Stimulated activated CD4-positive, alpha-beta T cell treated with anti-CD3 and anti-CD28 coated beads, Interleukin-15, amount 100 ng/mL, for 1 hour (primary cell): ENCODE measurements around the gene ACO1.

Experiments
- DNase-seq, 2 donors: peaks; one replicate each; pipeline ENCODE4 v3.0.0-alpha.2; 2020; ENCODE audit warnings: low read depth in 1 of 2, low spot score in 1 of 2

ACO1 gene

DNA sequence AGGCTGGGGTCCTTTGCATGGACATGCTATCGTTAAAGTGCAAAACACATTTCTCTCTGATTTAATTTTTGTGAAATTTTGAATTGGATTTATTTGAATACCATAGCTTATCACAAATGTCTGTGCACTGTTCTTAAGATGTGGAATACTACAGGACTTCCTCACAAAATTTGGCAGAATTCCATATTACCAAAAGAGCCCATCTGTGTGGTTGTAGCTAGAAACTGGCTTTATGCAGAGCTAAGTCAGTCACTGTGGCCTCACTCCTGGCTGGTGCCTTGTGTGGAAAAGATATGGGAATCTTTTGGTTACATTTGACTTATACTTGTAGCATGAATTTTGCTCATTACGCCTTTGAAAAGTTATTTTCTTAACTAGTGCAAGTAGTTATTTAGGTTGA is 35.5 kb downstream of the ACO1 start:
- no peak for DNase-seq

DNA sequence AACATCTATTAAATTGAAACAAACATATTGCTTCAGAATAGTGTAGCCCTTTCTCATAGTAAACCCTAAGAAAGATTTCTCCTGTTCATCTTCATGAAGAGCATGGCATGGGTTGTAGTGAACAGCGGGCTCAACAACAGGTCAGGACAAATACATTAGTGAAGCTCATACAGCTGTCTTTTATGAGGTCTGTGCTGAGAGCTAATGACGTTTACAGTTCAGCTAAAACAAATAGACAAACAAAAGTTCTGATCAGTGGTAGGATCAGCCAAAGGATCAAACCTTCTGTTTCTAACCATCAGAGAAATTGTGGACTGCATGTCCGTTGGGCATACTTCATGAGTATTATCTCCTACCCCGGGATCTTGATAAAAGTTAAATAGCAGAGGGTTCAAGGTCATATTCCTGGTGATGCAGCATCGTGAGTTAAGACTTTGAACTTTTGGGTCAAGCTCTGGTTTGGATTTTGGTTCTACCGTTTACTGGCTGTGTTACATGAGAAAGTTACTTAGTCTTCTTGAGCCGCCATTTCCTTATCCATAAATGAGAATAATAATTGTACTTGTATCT is 37.9 kb downstream of the ACO1 start:
- DNase-seq = no peak

DNA sequence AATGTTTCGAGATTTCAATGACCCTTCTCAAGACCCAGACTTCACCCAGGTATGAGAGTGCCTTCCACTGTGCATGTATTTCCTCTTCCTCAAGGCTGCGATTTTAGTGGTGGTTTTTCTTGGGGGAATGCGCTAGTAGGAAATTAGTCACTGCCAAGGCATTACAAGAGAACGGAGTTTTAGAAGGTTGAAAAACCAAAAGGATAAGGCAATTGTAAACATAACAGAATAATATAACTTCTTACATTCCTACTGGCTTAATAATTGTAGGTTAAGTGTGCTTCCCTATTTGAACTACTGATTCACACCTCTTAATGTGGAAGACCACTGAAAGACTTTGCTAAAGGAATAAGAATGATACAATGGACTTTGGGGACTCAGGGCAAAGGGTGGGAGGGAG is 38.9 kb downstream of the ACO1 start:
- DNase-seq = no peak

DNA sequence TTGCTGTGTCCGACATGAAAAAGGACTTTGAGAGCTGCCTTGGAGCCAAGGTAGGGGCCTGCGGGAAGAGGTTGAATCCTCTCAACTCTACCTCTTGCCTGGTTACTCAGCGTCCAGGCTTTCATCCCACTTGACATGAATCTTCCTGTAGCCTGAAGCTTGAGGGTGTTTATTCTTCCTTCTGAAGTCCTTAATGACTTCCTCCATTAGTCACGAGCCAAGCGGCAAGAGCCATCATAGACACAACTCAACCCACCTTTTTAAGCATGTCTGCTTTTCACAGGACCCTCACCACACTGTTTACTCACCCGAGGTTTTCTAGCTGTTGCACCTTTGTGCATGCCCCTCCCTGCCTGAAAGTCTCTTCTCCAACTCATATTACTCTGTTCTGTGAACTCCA is 40.2 kb downstream of the ACO1 start:
- no peak for DNase-seq

DNA sequence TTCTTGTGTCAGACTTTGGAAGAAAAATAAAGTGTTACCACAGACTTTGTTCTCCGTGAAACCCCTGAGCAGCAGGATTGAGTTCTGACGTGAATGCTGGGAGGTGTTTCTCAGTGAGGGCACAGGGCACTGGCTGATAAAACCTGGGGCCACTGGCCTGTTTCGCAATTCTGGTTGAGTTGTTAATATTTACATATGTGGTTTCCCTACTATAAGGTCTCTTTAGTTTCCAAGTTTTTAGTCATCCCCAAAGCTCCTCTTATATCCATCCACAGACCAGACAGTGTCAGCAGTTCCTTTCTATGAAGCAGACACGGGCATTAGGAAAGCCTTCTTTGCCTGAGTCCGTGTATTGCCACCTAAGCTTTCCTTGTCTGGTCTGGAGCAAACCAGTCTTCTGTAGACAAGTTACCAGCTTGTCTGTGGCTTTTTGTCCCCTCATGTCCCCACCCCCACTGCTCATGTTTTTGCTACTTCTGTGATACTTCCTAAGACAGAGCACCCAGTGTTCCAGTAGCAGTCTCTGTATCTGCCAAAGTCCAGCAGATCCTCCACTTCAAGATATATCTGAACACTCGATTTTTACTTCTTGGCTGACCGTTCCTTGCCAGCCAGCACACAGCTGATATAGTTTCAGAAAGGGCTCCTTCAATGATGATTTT is 42.0 kb downstream of the ACO1 start:
- DNase-seq = no peak

DNA sequence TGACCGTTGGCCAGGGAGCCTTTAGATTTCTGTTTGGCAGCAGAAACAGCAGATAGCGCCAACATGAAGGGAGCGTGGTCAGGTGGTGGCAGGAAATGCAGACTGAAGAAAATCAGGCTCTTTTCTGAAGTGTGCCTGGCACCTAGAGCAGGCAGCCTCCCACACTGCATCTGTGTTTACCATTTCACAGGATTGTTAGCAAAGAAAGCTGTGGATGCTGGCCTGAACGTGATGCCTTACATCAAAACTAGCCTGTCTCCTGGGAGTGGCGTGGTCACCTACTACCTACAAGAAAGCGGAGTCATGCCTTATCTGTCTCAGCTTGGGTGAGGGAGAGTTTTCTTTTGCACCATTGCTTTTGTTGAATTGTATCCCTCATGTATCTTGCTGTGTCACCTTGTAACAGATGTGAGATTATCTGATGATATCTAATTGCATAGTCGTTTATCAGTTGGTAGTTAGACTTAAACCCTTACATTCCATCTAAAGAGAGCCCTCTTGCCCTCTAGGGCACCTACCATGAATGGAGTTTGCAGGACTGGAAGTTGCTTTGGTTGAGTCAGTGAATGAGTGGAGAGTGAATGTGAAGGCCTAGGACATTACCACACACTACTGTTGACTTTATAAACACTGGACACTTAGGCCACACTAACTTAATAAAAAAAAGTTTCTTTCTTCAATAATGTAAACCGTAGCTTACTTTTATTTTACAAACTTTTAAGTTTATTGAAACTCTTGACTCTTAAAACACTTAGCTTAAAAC is 42.8 kb downstream of the ACO1 start:
- DNase-seq = no peak

DNA sequence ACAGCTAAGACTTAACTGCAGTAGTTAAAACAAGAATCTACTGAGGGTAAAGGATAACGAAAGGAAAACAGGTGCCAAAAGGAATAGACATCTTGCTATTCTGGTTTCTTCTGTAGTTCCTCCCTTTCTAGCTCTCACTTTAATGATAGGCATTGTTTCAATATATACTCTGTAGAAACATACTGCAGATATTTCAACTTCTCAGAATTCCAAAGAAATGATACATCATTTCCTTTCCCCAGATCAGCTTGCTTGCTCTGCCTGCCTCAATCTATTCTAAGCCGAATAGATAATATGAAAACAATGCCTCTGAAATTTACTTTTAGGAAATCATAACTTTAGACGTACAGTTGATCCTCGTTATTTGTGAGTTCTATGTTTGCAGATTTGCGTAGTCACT is 46.3 kb downstream of the ACO1 start:
- no peak for DNase-seq

DNA sequence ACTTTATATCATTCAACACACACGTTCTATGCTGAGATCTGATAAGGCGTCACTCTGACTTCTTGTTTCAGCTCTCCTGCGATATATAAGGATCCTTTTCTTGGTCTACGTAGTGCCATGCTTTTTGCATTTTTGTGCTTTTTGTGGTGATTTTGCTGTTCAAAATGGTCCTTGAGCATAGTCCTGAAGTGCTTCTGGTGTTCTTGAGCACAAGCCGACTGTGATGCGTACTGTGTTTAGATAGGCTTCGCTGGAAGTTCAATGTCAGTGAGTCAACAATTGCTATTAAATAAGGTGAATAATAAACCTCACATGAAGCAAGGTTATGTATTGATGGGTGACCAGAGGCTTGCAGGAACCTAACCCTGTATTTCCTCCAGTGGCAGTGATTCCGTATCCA is 46.8 kb downstream of the ACO1 start:
- DNase-seq = no peak

DNA sequence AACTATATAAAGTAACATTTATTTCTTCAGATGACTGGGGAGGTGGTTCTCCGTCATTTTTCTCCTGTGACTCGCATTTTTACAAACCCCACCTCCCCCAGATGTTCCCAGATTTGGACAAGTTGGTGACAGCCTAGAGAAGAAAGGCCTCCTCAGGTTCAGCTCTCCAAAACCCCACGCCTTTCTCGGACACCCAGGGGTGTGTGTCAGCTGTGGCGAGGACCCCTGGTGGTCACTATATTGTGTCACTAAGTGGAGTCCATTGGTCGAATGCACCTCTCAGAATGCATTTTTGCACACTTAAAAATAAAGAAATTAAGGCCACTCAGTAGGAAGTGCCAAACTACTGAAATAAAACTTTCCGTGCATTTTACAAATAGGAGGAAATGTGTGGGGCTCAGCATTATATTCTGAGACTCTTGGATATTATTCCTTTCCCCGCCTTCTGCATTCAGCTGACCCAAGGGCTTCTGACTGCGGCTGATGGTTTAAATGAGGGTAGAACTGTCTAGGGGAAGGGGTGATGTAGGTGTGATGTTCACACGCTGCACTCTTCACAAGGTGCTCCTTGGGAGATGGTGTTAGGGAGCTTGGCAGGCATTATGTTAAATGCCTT is 47.6 kb downstream of the ACO1 start:
- no peak for DNase-seq

DNA sequence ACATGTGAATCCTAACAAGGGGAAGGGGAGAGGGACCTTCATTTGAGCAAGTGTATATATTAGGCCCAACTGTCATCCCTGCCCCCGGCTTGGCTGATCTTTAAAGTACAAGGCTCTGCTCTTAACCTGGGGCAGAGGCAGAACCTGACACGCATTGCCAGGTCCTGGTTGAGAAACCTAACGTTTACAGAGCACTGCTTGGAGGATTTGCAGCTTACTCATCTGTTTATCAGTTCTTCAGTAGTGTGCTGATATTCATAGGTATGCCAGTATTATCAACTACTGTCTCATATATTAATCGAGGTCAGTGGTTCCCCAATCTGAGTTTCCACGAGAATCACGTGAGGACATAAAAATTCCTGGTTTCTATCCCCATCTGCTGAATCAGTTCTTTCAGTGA is 50.4 kb downstream of the ACO1 start:
- no peak for DNase-seq

DNA sequence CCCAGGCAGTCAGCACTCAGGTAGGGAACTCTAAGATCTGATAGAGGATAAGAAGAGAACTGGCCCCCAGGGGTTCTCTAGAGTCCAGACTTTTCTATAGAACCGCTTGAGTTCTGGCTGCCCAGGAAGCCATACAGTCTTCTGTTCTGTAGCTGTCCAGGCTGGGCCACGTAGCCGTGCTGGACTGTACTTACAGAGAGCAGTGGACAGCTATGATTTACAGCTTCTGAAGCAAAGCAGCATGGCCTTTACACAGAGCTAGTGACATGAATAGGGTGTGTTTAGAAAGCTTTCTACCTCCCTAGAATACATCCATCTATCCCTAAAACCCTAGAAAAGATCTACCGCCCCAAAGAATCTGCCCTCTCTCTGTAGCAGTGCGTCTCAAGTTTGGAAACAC is 57.2 kb downstream of the ACO1 start:
- no peak for DNase-seq

DNA sequence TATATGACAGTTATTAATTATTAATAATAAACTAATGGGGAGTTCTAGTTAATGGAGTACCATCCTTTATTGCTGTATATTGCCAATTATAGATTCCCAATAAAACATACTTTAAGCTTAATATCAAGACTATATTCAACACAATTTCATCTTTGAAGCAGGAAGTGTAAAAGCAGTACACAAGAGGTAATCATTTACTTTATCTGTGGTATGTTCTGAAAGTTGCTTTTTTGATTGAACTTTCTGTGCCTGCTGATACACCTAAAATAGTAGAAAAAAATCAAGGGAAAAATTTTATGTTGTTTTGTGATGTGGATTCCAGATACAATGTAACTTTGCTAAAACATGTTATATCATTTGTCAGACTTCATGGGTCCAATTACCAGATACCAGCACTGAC is 58.0 kb downstream of the ACO1 start:
- no peak for DNase-seq

DNA sequence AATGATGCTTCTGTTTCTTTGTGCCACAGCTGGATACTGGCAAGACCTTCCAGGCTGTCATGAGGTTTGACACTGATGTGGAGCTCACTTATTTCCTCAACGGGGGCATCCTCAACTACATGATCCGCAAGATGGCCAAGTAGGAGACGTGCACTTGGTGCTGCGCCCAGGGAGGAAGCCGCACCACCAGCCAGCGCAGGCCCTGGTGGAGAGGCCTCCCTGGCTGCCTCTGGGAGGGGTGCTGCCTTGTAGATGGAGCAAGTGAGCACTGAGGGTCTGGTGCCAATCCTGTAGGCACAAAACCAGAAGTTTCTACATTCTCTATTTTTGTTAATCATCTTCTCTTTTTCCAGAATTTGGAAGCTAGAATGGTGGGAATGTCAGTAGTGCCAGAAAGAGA is 65.5 kb downstream of the ACO1 start:
- DNase-seq = no peak

DNA sequence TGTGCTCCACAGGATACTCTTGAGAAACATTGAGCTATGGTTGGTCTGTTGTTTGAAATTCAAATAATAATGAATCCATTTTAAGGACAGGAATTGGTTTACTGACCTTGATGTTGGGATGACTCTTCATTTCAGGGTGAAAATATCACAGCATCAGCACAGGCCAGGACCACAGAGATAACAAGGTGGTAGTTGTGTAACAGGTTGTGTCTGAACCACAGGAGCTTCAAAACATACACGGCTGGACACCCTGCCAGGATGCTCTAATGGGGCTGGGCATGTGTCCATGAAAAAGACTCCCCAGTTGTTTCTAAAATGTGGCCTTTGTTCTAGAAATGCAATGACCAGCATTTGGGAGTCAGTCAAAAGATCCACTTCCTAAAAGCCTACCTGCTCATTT is 69.8 kb downstream of the ACO1 start:
- no peak for DNase-seq

DNA sequence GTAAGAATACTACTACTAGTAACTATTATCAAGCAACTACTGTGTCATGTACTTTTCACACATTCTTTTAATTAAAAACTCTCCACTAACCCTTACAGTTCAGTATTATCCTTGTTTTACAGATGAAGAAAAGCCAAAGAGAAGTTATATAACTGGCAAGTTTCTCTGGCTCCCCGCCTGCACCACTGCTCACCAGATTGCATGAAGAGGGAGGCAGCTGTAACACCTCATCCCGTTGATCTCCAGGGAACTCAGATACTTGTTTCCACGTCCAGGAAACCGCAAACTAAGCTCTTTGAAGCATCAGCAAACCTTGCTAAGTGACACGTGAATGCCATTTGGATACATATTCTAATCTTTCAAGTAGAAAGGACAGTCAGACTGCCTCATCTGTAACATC is 71.3 kb downstream of the ACO1 start:
- no peak for DNase-seq

DNA sequence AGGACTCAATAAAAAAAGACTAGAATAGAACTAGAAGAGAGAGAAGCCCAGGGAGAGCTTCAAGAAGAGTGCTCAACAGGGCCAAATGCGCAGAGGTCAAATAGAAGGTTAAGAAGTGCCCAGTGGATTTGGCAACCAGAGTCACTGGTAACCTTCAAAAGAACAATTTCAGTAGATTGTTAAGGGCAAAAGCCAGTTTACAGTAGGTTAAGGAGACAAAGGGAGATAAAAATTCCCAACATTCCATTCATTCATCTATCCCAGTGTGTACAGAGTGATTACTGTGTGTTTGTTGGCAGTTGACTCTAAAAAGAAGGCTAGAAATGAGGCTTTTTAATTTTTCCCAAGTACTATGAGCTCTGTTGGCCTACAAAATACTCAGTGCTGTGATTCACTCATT is 72.1 kb downstream of the ACO1 start:
- DNase-seq = no peak

DNA sequence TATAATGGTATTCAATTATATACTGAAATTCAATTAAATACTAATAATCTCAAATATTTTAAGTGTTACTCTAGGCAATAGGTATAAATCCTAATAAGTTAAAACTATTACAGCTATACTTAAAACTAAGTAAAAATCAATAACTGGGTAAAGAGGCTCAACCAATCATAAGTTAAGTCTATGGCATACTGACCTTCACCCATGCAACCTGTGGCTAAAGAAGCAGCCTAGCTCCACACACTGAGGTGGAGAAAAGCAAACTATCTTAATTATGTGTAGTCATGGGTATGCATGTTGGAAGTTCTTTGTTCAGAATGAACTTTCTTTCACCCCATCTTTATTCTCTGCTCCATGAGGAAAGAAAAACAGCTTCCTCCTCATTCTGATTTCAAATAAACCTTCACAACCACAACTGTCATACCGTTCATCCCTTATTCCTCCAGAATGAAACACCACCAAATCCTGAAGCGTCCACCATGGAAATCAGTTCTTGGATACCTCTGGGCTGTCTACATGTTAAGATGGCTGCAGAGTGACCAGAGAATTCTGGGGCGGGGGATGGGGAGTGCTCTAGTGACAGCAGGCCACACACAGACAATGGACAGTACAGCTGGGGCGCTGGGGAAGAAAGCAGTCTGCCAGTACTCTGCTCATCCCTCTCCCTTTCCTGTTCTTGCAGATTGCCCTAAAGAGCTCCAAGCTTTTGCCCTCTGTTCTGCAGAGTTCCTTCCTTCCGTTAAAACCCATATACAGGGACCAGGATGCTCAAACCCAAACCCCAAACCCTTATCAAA is 79.3 kb downstream of the ACO1 start:
- DNase-seq = no peak

DNA sequence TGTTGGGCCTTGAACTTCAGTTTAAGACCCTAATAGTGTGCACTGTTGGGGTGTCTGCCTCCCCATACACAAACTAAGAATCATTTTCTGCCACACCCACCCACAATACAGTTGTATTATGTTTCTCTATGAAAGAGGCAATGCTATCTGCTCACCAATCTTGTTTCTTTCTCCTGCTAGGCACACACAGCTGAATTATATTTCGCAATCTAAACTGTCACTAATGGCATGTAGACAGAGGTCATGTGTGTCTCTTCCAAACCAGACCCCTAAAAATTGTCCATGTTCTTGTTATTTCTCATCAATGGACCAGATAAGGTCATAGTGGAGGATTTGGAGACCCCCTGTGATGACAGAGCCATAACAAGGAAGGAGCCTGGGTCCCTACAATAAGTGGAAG is 84.3 kb downstream of the ACO1 start:
- no peak for DNase-seq

DNA sequence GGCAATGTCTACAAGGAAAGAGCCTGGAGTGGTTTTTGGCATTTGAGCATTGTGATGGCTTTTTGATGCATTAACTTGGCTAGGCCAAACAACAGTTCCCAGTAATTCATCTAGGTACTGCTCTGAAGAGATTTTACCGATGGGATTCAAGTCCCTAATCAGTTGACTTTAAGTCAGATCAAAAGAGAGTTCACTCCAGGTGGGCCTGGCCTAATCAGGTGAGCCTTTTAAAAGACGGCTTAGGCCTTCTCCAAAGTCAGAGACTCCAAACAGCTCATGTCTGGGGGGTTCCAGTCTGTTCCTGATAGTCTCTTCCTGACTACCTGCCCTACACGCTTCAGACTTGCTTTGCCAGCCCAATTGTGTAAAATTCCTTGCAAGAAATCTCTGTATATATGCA is 87.9 kb downstream of the ACO1 start:
- no peak for DNase-seq

DNA sequence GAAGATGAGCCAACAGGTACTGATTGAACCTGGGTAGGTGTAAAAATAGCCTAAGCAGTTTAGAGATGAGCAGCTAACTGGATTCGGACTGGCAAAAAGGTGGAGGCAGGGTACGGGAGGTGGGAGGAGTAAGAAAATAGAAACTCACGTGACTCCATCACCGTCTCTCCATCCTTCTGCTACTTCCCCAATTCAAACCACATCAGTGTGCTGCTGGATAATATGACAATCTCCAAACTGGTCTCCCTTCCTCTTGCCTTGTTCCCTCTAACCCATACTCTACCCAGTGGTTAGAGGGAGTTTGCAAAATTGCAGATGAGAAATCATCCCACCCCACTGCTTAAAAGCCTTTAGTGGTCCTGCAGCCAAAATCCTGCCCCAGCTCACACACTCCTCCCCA is 98.9 kb downstream of the ACO1 start:
- DNase-seq = no peak

DNA sequence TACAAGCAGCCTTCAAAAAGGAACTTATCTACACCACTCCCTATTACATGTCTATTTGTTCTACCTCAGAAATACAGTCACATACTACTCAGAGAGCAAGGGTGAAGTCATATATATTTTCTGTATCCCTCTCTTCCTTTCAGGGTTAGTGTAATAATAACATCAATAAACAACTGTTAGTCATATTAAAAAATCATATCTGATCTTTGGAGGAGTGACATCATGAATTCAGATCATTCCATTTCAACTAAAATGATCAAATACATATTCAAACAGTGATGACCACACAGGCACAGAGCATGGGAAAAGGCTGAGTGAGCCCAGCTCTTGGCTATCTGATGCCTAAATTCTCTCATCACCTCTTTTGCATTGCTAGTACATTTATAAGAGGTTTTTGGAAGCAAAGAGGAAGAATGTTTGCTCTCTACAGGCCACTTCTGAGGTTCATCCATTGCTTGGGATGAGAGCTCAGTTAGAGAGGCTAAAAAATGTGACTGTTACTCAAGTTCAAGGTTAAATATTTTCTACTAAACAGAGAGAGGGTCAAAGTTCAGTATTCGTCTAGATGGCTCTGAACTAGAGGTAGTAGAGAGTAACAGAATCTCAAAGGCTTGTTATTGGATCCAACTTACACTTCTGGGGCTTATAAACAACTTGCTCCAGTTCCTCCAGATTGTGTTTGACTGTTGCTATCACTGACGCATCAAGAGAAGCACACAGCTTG is 102.6 kb downstream of the ACO1 start:
- DNase-seq = no peak
